Adrenal gland (tissue), 12 donors: ENCODE results near the gene SHF. TPM values are rescaled to one million over a fixed set of nuclear protein-coding genes. Genes with fewer than 3 reads are reported as not detected.
A peak's percentile ranks its signal among the peaks of the same experiment; 100 is the strongest.

Source experiments
- DNase-seq, 7 donors: peaks; one replicate each; pipeline ENCODE4 v3.0.0-alpha.2; 2019 to 2020
- H3K27ac ChIP-seq, 5 donors: fragments of 200-600 bp; sonication (generic) in 4 of 5; 1 replicate in 3 of 5; 2 replicates in 2 of 5; pipeline versions ENCODE4 v1.5.1 to v1.8.0; 2016 to 2020; ENCODE audit warnings: mild to moderate bottlenecking in 1 of 5
- H3K27me3 ChIP-seq: fragments of 200-600 bp; 2 replicates; pipeline ENCODE4 v1.8.0; 2021
- H3K36me3 ChIP-seq, 2 donors: fragments of 200-600 bp; replicated peaks in 1 of 2; 1 replicate in 1 of 2; 2 replicates in 1 of 2; pipeline versions ENCODE4 v1.5.1 to v1.8.0; 2018 to 2022
- H3K4me1 ChIP-seq, 2 donors: fragments of 200-600 bp; replicated peaks in 1 of 2; 1 replicate in 1 of 2; 2 replicates in 1 of 2; pipeline versions ENCODE4 v1.5.1 to v1.8.0; 2018 to 2021
- H3K4me3 ChIP-seq, 4 donors: fragments of 200-600 bp; sonication (generic) in 3 of 4; one replicate each; pipeline ENCODE4 v1.5.1; 2016 to 2018
- H3K9me3 ChIP-seq, 3 donors: fragments of 200-600 bp; sonication (generic) in 1 of 3; replicated peaks in 1 of 3; 1 replicate in 2 of 3; 2 replicates in 1 of 3; pipeline versions ENCODE4 v1.5.1 to v1.8.0; 2016 to 2021
- POLR2A ChIP-seq, 2 donors: fragments of 450-650 bp; IDR thresholded peaks; one replicate each; pipeline ENCODE4 v1.6.1; 2017; ENCODE audit warnings: antibody characterized with exemption in 2 of 2, mild to moderate bottlenecking in 2 of 2, moderate library complexity in 1 of 2
- WGBS, 4 donors: extraction: QIAGEN DNeasy Blood & Tissue Kit in 2 of 4; methylation state at CpG; one replicate each; pipeline versions ENCODE4 v1.1.5 to v1.1.7; 2013 to 2017; 5-methylcytosine and 5-hydroxymethylcytosine counted together
- intact Hi-C, 2 donors: fragments of 100-400 bp; cut with DNase I; formaldehyde crosslinking; loops; one replicate each; pipeline versions ENCODE4 v1.14.1 to v1.15.0; 2022 to 2023
- polyA plus RNA-seq, 3 donors: library from polyadenylated mRNA; stranded (reverse); fragments of 200-250 nt in 2 of 3; fragments of 350-450 nt in 1 of 3; fragmentation: Illumina TruSeq in 1 of 3; extraction: RNeasy Lipid Tissue Mini Kit (QIAGEN cat#74804) in 1 of 3; gene quantifications; one replicate each; pipeline ENCODE4 v1.2.3, GENCODE V29; 2013 to 2014
- total RNA-seq, 9 donors: library from RNA; depleted of rRNA in 4 of 9; stranded (reverse); fragments of >200 nt in 4 of 9; fragments of 120-200 nt in 1 of 9; fragmentation: NEBNext Ultra II Directional in 1 of 9; extraction: Animal tissue kit (Norgen Biotek cat#: 25700) in 1 of 9; gene quantifications; one replicate each; pipeline versions ENCODE4 v1.1.0 to v1.2.4, GENCODE V29; 2013 to 2023
- TF ChIP-seq, protein P1 (sequence below), 6 experiments: fragments of 450-650 bp in 4 of 6; fragments of 200-600 bp in 2 of 6; sonication (generic) in 1 of 6; IDR thresholded peaks; 1 replicate in 5 of 6; 2 replicates in 1 of 6; pipeline versions ENCODE4 v1.5.1 to v1.8.0; 2016 to 2021; ENCODE audit warnings: antibody characterized with exemption in 6 of 6, mild to moderate bottlenecking in 2 of 6, moderate library complexity in 1 of 6
- donor health status: healthy with polysubstance abuse.
- donor health status: Bipolar disorder and iron deficiency.
- donor health status: DM: yes; HTN: yes; CAD: no.
- donor health status: DM: no; HTN: no; CAD: no.
- donor health status: DM: no; HTN: no; CAD: no.
- donor health status: DM: yes; HTN: yes; CAD: no.

The SHF gene
- total and polyA plus RNA-seq, 12 donors: 3.2 to 30.0 (median 17.3) TPM

DNA sequence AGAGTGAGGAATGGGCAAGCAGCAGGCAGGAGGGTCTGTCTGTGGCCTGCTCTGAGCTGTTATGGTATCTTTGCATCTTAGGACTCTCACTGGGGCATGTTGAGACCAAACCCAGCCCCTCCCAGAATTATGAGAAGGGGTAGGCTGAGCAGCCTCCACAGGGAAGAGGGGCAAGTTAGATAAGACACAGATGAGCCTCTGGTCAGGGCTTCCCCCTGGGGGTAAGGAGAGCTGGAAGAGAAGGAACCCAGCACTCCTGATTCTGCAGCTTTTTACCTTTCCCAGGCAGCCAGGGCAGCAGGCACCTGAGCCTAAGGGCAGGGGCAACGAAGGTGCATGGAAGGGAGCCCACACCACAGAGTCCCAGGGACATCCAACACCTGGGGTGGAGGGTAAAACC lies 38.7 kb downstream of the SHF start:
- 74 to 100% (median 91%) methylated on average over 1 of the region's 1 CpG for WGBS, 4 donors
- intact Hi-C loops: no loop called here

DNA sequence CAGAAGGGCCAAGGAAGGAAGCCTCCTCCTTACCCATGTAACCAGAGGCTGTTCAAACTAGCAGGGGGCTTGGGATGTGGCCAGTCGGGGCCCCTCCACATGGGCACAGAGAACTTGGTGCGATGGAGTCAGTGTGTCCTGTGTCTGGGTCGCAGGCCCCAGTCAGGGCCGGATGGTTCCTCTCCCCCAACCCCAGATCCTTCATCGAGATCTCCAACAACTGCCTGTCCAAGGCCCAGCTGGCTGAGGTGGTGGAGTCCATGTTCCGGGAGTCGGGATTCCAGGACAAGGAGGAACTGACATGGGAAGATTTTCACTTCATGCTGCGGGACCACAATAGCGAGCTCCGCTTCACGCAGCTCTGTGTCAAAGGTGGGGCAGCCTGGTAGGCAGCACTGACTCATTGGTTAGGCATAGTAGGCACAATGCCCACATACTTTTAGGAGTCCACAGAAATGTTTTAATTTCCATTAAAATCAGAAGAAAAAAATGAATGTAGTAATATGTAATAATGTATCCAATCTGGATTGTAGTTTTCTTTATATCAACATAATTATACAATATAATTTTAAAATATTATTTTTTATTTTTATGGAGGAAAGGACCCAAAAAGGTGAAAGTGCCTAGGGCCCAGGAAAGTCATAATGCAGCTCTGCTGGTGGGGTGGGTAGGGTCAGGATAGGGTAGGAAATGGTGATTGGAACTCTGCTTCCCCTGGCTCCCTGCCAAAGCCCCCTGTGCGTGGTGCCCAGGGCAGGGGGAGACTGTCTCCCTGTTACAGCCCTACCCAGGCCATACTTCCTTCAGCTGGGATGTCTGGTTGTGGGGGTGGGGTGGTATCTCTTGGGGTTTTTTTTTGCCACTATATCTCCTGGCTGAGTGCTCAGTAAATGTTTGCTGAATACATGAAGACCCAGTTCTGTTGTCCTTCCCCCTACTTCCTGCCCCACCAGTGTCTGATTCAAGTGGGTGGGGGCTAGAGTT lies 39.4 kb downstream of the SHF start:
- no peaks in the 10 kb centered on the region for H3K36me3 ChIP-seq
- no peak overlapping the region for H3K4me3 ChIP-seq
- no peak overlapping the region for H3K27ac ChIP-seq
- no peaks in the 10 kb centered on the region for H3K4me1 ChIP-seq
- TF ChIP-seq, protein P1, sequence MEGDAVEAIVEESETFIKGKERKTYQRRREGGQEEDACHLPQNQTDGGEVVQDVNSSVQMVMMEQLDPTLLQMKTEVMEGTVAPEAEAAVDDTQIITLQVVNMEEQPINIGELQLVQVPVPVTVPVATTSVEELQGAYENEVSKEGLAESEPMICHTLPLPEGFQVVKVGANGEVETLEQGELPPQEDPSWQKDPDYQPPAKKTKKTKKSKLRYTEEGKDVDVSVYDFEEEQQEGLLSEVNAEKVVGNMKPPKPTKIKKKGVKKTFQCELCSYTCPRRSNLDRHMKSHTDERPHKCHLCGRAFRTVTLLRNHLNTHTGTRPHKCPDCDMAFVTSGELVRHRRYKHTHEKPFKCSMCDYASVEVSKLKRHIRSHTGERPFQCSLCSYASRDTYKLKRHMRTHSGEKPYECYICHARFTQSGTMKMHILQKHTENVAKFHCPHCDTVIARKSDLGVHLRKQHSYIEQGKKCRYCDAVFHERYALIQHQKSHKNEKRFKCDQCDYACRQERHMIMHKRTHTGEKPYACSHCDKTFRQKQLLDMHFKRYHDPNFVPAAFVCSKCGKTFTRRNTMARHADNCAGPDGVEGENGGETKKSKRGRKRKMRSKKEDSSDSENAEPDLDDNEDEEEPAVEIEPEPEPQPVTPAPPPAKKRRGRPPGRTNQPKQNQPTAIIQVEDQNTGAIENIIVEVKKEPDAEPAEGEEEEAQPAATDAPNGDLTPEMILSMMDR (IDR thresholded peaks at IDR 0.05): no peak
- no peak for TF ChIP-seq POLR2A (IDR thresholded peaks at IDR 0.05)
- H3K27me3 ChIP-seq: no peaks in the 10 kb centered on the region
- no peaks in the 10 kb centered on the region for H3K9me3 ChIP-seq
- no peak for DNase-seq
- intact Hi-C loops: no loop called here
- WGBS, 4 donors: 82 to 89% (median 85%) methylated on average over 5 to 12 of the region's 12 CpGs

More for the DNA sequence above, 38.7 kb downstream of the SHF start:
- no peaks in the 10 kb centered on the region for H3K27me3 ChIP-seq
- DNase-seq: no peak
- no peak overlapping the region for H3K27ac ChIP-seq
- H3K4me1 ChIP-seq: no peaks in the 10 kb centered on the region
- TF ChIP-seq POLR2A (IDR thresholded peaks at IDR 0.05): no peak
- TF ChIP-seq, protein P1 (IDR thresholded peaks at IDR 0.05): no peak
- no peak overlapping the region for H3K4me3 ChIP-seq
- H3K9me3 ChIP-seq: no peaks in the 10 kb centered on the region
- no peaks in the 10 kb centered on the region for H3K36me3 ChIP-seq

DNA sequence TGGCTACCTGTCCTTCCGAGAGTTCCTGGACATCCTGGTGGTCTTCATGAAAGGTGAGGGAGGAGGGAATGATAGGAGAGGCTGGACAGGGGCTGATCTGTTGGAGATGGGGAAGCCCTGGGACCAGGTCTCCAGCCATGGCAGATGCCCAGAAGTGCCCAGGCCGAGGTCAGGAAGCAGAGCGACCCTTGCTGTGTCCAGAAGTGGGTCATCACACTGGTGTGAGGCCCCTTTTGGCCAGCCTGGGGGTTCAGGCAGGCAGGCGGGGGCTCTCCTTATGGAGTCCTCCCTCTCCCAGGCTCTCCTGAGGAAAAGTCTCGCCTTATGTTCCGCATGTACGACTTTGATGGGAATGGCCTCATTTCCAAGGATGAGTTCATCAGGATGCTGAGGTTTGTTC lies 40.2 kb downstream of the SHF start:
- DNase-seq: no peak

DNA sequence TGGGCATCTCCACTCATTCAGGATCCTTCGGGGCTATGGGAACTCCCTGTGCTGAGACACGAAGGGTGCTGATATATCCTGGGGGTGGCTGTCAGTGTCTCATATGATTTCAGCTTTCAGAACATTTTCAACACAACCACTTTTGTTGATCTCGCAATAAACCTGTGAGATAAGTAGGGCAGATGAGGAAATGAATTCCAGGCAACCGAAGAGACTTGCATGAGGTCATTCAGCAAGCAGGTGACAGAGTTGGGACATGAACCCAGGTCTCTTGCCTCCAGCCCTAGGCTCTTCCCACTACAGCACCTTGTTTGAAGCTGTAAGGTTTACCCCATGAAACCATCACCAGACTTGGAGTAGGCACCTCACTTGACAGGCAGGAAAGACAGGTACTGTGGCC lies 41.4 kb downstream of the SHF start:
- H3K36me3 ChIP-seq: no peaks in the 10 kb centered on the region
- no peaks in the 10 kb centered on the region for H3K4me1 ChIP-seq
- TF ChIP-seq, protein P1 (IDR thresholded peaks at IDR 0.05): no peak
- TF ChIP-seq POLR2A (IDR thresholded peaks at IDR 0.05): no peak
- H3K9me3 ChIP-seq: no peaks in the 10 kb centered on the region
- no peak overlapping the region for H3K4me3 ChIP-seq
- intact Hi-C loops: no loop called here
- no peaks in the 10 kb centered on the region for H3K27me3 ChIP-seq
- H3K27ac ChIP-seq: no peak overlapping the region
- WGBS, 4 donors: 77 to 85% (median 81%) methylated on average over 4 of the region's 4 CpGs
- peak in 1 of 7 donors; percentile 36 for DNase-seq

More for the DNA sequence above, 40.2 kb downstream of the SHF start:
- Histone ChIP-seq H3K27ac (no peak overlapping the region), H3K4me3 (no peak overlapping the region), H3K36me3 (no peaks in the 10 kb centered on the region), H3K27me3 (no peaks in the 10 kb centered on the region), H3K9me3 (no peaks in the 10 kb centered on the region), H3K4me1 (no peaks in the 10 kb centered on the region)
- TF ChIP-seq, protein P1 (IDR thresholded peaks at IDR 0.05): no peak
- no peak for TF ChIP-seq POLR2A (IDR thresholded peaks at IDR 0.05)
- 90 to 96% (median 91%) methylated on average over 5 to 7 of the region's 7 CpGs for WGBS, 4 donors
- intact Hi-C loops: no loop called here
